Uterus (tissue), 4 donors: ENCODE measurements around the gene DNAJA1. TPM values are rescaled to one million over a fixed set of nuclear protein-coding genes. Genes with fewer than 3 reads are reported as not detected.

Experiments used
- DNase-seq, 2 donors: peaks; one replicate each; pipeline ENCODE4 v3.0.0-alpha.2; 2019 to 2020
- H3K27ac ChIP-seq, 2 donors: fragments of 200-600 bp; sonication (generic); 1 replicate in 1 of 2; 2 replicates in 1 of 2; pipeline ENCODE4 v1.5.1; 2016 to 2018
- H3K27me3 ChIP-seq, 2 donors: fragments of 200-600 bp; sonication (generic); one replicate each; pipeline ENCODE4 v1.5.1; 2018 to 2019; ENCODE audit warnings: control low read depth in 1 of 2
- H3K36me3 ChIP-seq, 2 donors: fragments of 200-600 bp; sonication (generic); one replicate each; pipeline ENCODE4 v1.5.1; 2019; ENCODE audit warnings: control low read depth in 1 of 2
- H3K4me1 ChIP-seq, 2 donors: fragments of 200-600 bp; sonication (generic); one replicate each; pipeline ENCODE4 v1.5.1; 2018 to 2019; ENCODE audit warnings: control low read depth in 1 of 2
- H3K4me3 ChIP-seq, 2 donors: fragments of 200-600 bp; sonication (generic); 1 replicate in 1 of 2; 2 replicates in 1 of 2; pipeline ENCODE4 v1.5.1; 2018 to 2019; ENCODE audit warnings: mild to moderate bottlenecking in 1 of 2
- H3K9me3 ChIP-seq, 2 donors: fragments of 200-600 bp; sonication (generic); one replicate each; pipeline ENCODE4 v1.5.1; 2019; ENCODE audit warnings: control low read depth in 1 of 2
- CTCF ChIP-seq, 4 experiments: fragments of 200-600 bp in 2 of 4; fragments of 450-650 bp in 2 of 4; sonication (generic) in 2 of 4; IDR thresholded peaks; one replicate each; pipeline ENCODE4 v1.5.1; 2016 to 2019; ENCODE audit warnings: antibody characterized with exemption in 4 of 4, mild to moderate bottlenecking in 2 of 4, moderate library complexity in 1 of 4
- POLR2A ChIP-seq, 2 donors: fragments of 450-650 bp; IDR thresholded peaks; one replicate each; pipeline ENCODE4 v1.6.1; 2016; ENCODE audit warnings: antibody characterized with exemption in 2 of 2, mild to moderate bottlenecking in 1 of 2, moderate library complexity in 1 of 2
- intact Hi-C: fragments of 100-400 bp; cut with DNase I; formaldehyde crosslinking; loops from one replicate; pipeline ENCODE4 v1.15.1; 2023; ENCODE audit warnings: low total_unique reads
- total RNA-seq, 4 donors: library from RNA; depleted of rRNA in 3 of 4; stranded (reverse); fragments of >200 nt in 3 of 4; gene quantifications; one replicate each; pipeline versions ENCODE4 v1.1.0 to v1.2.4, GENCODE V29; 2014 to 2023
- donor health status: DM: yes; HTN: yes; CAD: no.

DNAJA1 gene
- total RNA-seq, 4 donors from 2014 or later, result 47.1 to 148 (median 82.1) TPM

GRCh38 chr9:33068991-33069390, 43.9 kb downstream of the DNAJA1 start:
- no peaks in the 10 kb centered on the region for H3K4me1 ChIP-seq
- no peaks in the 10 kb centered on the region for H3K9me3 ChIP-seq
- no peak overlapping the region for H3K4me3 ChIP-seq
- no peaks in the 10 kb centered on the region for H3K36me3 ChIP-seq
- intact Hi-C loops, result no loop called here
- DNase-seq, result no peak
- no peak overlapping the region for H3K27ac ChIP-seq
- no peaks in the 10 kb centered on the region for H3K27me3 ChIP-seq
- TF ChIP-seq CTCF (IDR thresholded peaks at IDR 0.05) (no peak), POLR2A (IDR thresholded peaks at IDR 0.05) (no peak)

- Histone ChIP-seq H3K27ac (peak within 1 kb of the TSS; percentile 94 to 96), H3K9me3 (no peaks in the 10 kb centered on the region), H3K36me3 (no peaks in the 10 kb centered on the region), H3K4me1 (peaks cover 0 to 5% of the 10 kb centered on the region in 2 donors), H3K27me3 (no peaks in the 10 kb centered on the region), H3K4me3 (peak within 1 kb of the TSS; percentile 88 to 91)
- peak; percentile 97 to 98 for DNase-seq
- intact Hi-C loops, result no loop called here
- no peak for TF ChIP-seq CTCF (IDR thresholded peaks at IDR 0.05)
- TF ChIP-seq POLR2A (IDR thresholded peaks at IDR 0.05), result peak; percentile 76 to 93
These were observed 51.3 kb downstream of the DNAJA1 start, which contains the start of gene SMU1 for GRCh38 chr9:33076046-33077004. Gene SMU1 (minus strand): TSS chr9:33076674. CDS start chr9:33076608, 66 bp downstream.

GRCh38 chr9:33080534-33080933, 55.5 kb downstream of the DNAJA1 start:
- no peak for TF ChIP-seq POLR2A (IDR thresholded peaks at IDR 0.05)
- TF ChIP-seq CTCF (IDR thresholded peaks at IDR 0.05), result no peak
- no peak for DNase-seq
- Histone ChIP-seq H3K36me3 (no peaks in the 10 kb centered on the region), H3K4me1 (peaks cover 0 to 5% of the 10 kb centered on the region in 2 donors), H3K27me3 (no peaks in the 10 kb centered on the region), H3K27ac (peak overlapping the region; percentile 46 to 66), H3K4me3 (no peak overlapping the region), H3K9me3 (no peaks in the 10 kb centered on the region)
- intact Hi-C loops, result loop anchor here (5.0 kb wide), 1 partner anchor 142 kb away; no protein-coding TSS in a partner anchor

- TF ChIP-seq CTCF (IDR thresholded peaks at IDR 0.05), result peak; percentile 71 to 94 (median 88)
- no peak for TF ChIP-seq POLR2A (IDR thresholded peaks at IDR 0.05)
These were observed 56.2 kb downstream of the DNAJA1 start for GRCh38 chr9:33081128-33081851.

More at GRCh38 chr9:33081128-33081851, 56.2 kb downstream of the DNAJA1 start:
- Histone ChIP-seq H3K4me3 (no peak overlapping the region), H3K9me3 (no peaks in the 10 kb centered on the region), H3K36me3 (no peaks in the 10 kb centered on the region), H3K4me1 (peaks cover 0 to 5% of the 10 kb centered on the region in 2 donors), H3K27me3 (no peaks in the 10 kb centered on the region), H3K27ac (peak overlapping the region; percentile 46 to 66)
- peak; percentile 51 to 77 for DNase-seq
- intact Hi-C loops, result loop anchor here (5.0 kb wide), 1 partner anchor 141 kb away; no protein-coding TSS in a partner anchor
